ENCODE data around the gene SOWAHC. TPM values are rescaled to one million over a fixed set of nuclear protein-coding genes. Genes with fewer than 3 reads are reported as not detected.

The SOWAHC gene
- total and polyA plus RNA-seq, 2 of the 13 experiments (the other 11 are each of a cell fraction or from before 2014, with no cell fraction given): 21.2 to 22.5 TPM

DNA sequence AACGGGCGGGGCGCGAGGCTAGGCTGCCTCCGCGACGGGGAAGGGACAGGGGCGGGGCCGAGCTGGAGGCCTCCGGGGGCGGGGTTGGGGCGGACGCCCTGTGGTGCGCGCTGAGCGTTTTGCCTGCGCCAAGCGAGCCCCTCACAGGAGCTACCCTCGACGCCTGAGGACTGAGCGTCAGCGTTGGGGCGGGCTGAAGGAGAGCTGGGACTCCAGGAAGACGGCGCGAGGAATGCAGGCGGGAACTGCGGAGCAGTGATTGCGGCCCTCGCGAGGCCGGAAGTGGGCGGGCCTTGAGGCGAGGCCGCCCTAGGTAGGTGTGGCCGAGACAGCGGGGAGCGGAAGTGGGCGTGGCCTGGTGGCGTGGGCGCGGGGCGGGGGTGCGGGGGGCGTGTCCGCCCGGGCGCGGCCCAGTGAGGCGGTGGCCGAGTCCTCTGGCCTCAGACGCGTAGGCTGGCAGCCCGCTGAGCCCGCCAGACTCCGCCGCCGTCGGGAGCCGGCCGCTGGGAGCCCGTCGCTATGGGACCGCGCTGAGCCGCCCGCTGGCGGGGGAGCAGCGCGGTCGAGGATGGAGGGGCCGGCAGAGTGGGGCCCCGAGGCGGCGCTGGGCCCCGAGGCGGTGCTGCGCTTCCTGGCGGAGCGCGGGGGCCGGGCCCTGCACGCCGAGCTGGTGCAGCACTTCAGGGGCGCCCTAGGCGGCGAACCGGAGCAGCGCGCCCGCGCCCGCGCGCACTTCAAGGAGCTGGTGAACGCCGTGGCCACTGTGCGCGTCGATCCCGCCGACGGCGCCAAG, at the start of gene SOWAHC, which contains the start of gene SEPTIN10 (continued):
- TF ChIP-seq ZBTB3 (CRISPR knock-in tag; IDR thresholded peaks at IDR 0.05; ENCODE audit: borderline replicate concordance, low read depth) (peak; percentile 77; the same call in 1 of the 2 replicates), NFYB (CRISPR knock-in tag; IDR thresholded peaks at IDR 0.05) (peak; percentile 73), KDM5B (CRISPR knock-in tag; IDR thresholded peaks at IDR 0.05; ENCODE audit: borderline replicate concordance) (peak; percentile 55), ARNT (IDR thresholded peaks at IDR 0.05) (no peak), MATR3 (CRISPR knock-in tag; IDR thresholded peaks at IDR 0.05) (no peak), GABPB1 (CRISPR knock-in tag; IDR thresholded peaks at IDR 0.05) (peak; percentile 91), ZNF619 (CRISPR knock-in tag; IDR thresholded peaks at IDR 0.05) (peak; percentile 75; the same call in 1 of the 2 replicates), ZNF205 (CRISPR knock-in tag; IDR thresholded peaks at IDR 0.05) (peak; percentile 98), ZNF30 (CRISPR knock-in tag; IDR thresholded peaks at IDR 0.05) (no peak), TAF1 (CRISPR knock-in tag; IDR thresholded peaks at IDR 0.05) (peak; percentile 86), DNMT3B (CRISPR knock-in tag; conservative IDR thresholded peaks at IDR 0.05) (no peak), LCORL (IDR thresholded peaks at IDR 0.05) (no peak), LCORL (CRISPR knock-in tag; IDR thresholded peaks at IDR 0.05) (peak; percentile 87), MED13 (CRISPR knock-in tag; IDR thresholded peaks at IDR 0.05) (peak; percentile 88), ZNF674 (CRISPR knock-in tag; IDR thresholded peaks at IDR 0.05; ENCODE audit: low read depth) (no peak; the same call in 1 of the 2 replicates), NCOR1 (IDR thresholded peaks at IDR 0.05; ENCODE audit: borderline replicate concordance, low read length) (0 out of 2 replicates have a peak, but pooled peaks have one; percentile 23), SNRNP70 (IDR thresholded peaks at IDR 0.05; ENCODE audit: low read depth, low read length) (no peak), PPARG (CRISPR knock-in tag; conservative IDR thresholded peaks at IDR 0.05) (0 out of 2 replicates have a peak, but pooled peaks have one; percentile 20), RELA (CRISPR knock-in tag; IDR thresholded peaks at IDR 0.05) (no peak; the same call in 1 of the 2 replicates), ZNF644 (CRISPR knock-in tag; IDR thresholded peaks at IDR 0.05; ENCODE audit: low read depth) (peak; percentile 48; the same call in 1 of the 2 replicates), KLF13 (CRISPR knock-in tag; IDR thresholded peaks at IDR 0.05) (peak; percentile 35; the same call in 1 of the 2 replicates)
- TF ChIP-seq, protein P1, sequence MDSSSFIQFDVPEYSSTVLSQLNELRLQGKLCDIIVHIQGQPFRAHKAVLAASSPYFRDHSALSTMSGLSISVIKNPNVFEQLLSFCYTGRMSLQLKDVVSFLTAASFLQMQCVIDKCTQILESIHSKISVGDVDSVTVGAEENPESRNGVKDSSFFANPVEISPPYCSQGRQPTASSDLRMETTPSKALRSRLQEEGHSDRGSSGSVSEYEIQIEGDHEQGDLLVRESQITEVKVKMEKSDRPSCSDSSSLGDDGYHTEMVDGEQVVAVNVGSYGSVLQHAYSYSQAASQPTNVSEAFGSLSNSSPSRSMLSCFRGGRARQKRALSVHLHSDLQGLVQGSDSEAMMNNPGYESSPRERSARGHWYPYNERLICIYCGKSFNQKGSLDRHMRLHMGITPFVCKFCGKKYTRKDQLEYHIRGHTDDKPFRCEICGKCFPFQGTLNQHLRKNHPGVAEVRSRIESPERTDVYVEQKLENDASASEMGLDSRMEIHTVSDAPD (CRISPR knock-in tag; IDR thresholded peaks at IDR 0.05): no peak; the same call in 1 of the 2 replicates
- TF ChIP-seq, protein P2, sequence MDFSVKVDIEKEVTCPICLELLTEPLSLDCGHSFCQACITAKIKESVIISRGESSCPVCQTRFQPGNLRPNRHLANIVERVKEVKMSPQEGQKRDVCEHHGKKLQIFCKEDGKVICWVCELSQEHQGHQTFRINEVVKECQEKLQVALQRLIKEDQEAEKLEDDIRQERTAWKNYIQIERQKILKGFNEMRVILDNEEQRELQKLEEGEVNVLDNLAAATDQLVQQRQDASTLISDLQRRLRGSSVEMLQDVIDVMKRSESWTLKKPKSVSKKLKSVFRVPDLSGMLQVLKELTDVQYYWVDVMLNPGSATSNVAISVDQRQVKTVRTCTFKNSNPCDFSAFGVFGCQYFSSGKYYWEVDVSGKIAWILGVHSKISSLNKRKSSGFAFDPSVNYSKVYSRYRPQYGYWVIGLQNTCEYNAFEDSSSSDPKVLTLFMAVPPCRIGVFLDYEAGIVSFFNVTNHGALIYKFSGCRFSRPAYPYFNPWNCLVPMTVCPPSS (IDR thresholded peaks at IDR 0.05): no peak
- TF ChIP-seq, protein P3, sequence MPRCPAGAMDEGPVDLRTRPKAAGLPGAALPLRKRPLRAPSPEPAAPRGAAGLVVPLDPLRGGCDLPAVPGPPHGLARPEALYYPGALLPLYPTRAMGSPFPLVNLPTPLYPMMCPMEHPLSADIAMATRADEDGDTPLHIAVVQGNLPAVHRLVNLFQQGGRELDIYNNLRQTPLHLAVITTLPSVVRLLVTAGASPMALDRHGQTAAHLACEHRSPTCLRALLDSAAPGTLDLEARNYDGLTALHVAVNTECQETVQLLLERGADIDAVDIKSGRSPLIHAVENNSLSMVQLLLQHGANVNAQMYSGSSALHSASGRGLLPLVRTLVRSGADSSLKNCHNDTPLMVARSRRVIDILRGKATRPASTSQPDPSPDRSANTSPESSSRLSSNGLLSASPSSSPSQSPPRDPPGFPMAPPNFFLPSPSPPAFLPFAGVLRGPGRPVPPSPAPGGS (CRISPR knock-in tag; IDR thresholded peaks at IDR 0.05): peak; percentile 57; the same call in 1 of the 2 replicates
- TF ChIP-seq, protein P4, sequence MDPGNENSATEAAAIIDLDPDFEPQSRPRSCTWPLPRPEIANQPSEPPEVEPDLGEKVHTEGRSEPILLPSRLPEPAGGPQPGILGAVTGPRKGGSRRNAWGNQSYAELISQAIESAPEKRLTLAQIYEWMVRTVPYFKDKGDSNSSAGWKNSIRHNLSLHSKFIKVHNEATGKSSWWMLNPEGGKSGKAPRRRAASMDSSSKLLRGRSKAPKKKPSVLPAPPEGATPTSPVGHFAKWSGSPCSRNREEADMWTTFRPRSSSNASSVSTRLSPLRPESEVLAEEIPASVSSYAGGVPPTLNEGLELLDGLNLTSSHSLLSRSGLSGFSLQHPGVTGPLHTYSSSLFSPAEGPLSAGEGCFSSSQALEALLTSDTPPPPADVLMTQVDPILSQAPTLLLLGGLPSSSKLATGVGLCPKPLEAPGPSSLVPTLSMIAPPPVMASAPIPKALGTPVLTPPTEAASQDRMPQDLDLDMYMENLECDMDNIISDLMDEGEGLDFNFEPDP (CRISPR knock-in tag; conservative IDR thresholded peaks at IDR 0.05): peak; percentile 97; the same call in 1 of the 2 replicates
- TF ChIP-seq, protein P5, sequence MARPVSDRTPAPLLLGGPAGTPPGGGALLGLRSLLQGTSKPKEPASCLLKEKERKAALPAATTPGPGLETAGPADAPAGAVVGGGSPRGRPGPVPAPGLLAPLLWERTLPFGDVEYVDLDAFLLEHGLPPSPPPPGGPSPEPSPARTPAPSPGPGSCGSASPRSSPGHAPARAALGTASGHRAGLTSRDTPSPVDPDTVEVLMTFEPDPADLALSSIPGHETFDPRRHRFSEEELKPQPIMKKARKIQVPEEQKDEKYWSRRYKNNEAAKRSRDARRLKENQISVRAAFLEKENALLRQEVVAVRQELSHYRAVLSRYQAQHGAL (CRISPR knock-in tag; IDR thresholded peaks at IDR 0.05; ENCODE audit: not compliant biosample characterization): peak; percentile 90
